RPMI7951 (cell line): ENCODE results near the gene MTHFD1L. TPM values are rescaled to one million over a fixed set of nuclear protein-coding genes. Genes with fewer than 3 reads are reported as not detected.
A peak's percentile ranks its signal among the peaks of the same experiment; 100 is the strongest.
"Not testable (repeated sequence)": the region's sequence is repeated elsewhere in the genome, so short reads cannot be mapped to it uniquely, and the experiment has no call there.

Source experiments
- DNase-seq: peaks from one replicate; pipeline ENCODE4 v3.0.0-alpha.2; 2012; ENCODE audit warnings: low read depth
- total RNA-seq: library from RNA; depleted of rRNA; stranded (reverse); fragments of >200 nt; shearing (Covaris generic); gene quantifications from 2 replicates; pipeline ENCODE4 v1.2.3, GENCODE V29; 2014

MTHFD1L gene
- total RNA-seq, 1 experiment from 2014 or later = 21.5 TPM

GRCh38 chr6:151123641-151124040 lies 258.1 kb downstream of the MTHFD1L start:
- DNase-seq = not testable (repeated sequence)

- not testable (repeated sequence) for DNase-seq
These were observed 259.7 kb downstream of the MTHFD1L start for GRCh38 chr6:151125242-151125641.

GRCh38 chr6:151125651-151126416 lies 260.3 kb downstream of the MTHFD1L start:
- not testable (repeated sequence) for DNase-seq

- DNase-seq = not testable (repeated sequence)
These were observed 260.9 kb downstream of the MTHFD1L start for GRCh38 chr6:151126417-151126724.

- peak; percentile 15 for DNase-seq
These were observed 261.8 kb downstream of the MTHFD1L start for GRCh38 chr6:151127133-151127798.

- DNase-seq = no peak
These were observed 263.4 kb downstream of the MTHFD1L start for GRCh38 chr6:151128763-151129370.

- DNase-seq = no peak
These were observed 264.8 kb downstream of the MTHFD1L start for GRCh38 chr6:151130329-151130728.

GRCh38 chr6:151131324-151132007 lies 266.0 kb downstream of the MTHFD1L start:
- no peak for DNase-seq

- DNase-seq = no peak
These were observed 270.7 kb downstream of the MTHFD1L start for GRCh38 chr6:151136141-151136755.

GRCh38 chr6:151137542-151137941 lies 272.0 kb downstream of the MTHFD1L start:
- DNase-seq = no peak

- no peak for DNase-seq
These were observed 274.0 kb downstream of the MTHFD1L start for GRCh38 chr6:151139524-151139923.

GRCh38 chr6:151140767-151141166 lies 275.3 kb downstream of the MTHFD1L start:
- DNase-seq = no peak

GRCh38 chr6:151141685-151142084 lies 276.2 kb downstream of the MTHFD1L start:
- DNase-seq = peak; percentile 83

GRCh38 chr6:151142676-151143075 lies 277.2 kb downstream of the MTHFD1L start:
- no peak for DNase-seq

GRCh38 chr6:151143337-151143736 lies 277.8 kb downstream of the MTHFD1L start:
- DNase-seq = no peak

GRCh38 chr6:151143806-151144205 lies 278.3 kb downstream of the MTHFD1L start:
- DNase-seq = no peak

GRCh38 chr6:151147118-151147832 lies 281.8 kb downstream of the MTHFD1L start:
- DNase-seq = no peak

GRCh38 chr6:151148111-151148510 lies 282.6 kb downstream of the MTHFD1L start:
- peak; percentile 15 for DNase-seq

GRCh38 chr6:151149793-151150192 lies 284.3 kb downstream of the MTHFD1L start:
- no peak for DNase-seq
